HepG2 (cell line): ENCODE results near the gene GPBAR1. TPM values are rescaled to one million over a fixed set of nuclear protein-coding genes. Genes with fewer than 3 reads are reported as not detected.
A peak's percentile ranks its signal among the peaks of the same experiment; 100 is the strongest.

Experiments
- ATF4 ChIP-seq, 2 experiments: fragments of 450-650 bp in 1 of 2; sonication (generic) in 1 of 2; formaldehyde crosslinking; IDR thresholded peaks; 2 replicates each; pipeline versions ENCODE4 v1.5.0 to v1.8.0; 2020 to 2022; ENCODE audit warnings: mild to moderate bottlenecking in 1 of 2, missing genetic modification reagents in 1 of 2
- CEBPB ChIP-seq: IDR thresholded peaks from 2 replicates; pipeline ENCODE4 v1.6.1; 2011; ENCODE audit warnings: low read depth, low read length, improper control_type of control experiment, borderline replicate concordance
- KAT7 ChIP-seq: IDR thresholded peaks from 2 replicates; pipeline ENCODE4 v1.6.1; 2018; ENCODE audit warnings: borderline replicate concordance, missing compliant biosample characterization
- MAFK ChIP-seq, 2 experiments: IDR thresholded peaks in 1 of 2; conservative IDR thresholded peaks in 1 of 2; 2 replicates each; pipeline ENCODE4 v1.6.1; 2011; ENCODE audit warnings: improper control_type of control experiment in 2 of 2, low read length in 2 of 2
- PATZ1 ChIP-seq: sonication (generic); formaldehyde crosslinking; IDR thresholded peaks from 2 replicates; pipeline ENCODE4 v1.4.0; 2020; ENCODE audit warnings: missing genetic modification reagents
- REPIN1 ChIP-seq: sonication (generic); formaldehyde crosslinking; IDR thresholded peaks from 2 replicates; pipeline ENCODE4 v1.8.0; 2022; ENCODE audit warnings: missing genetic modification reagents, low read depth, mild to moderate bottlenecking, borderline replicate concordance
- RXRB ChIP-seq: IDR thresholded peaks from 2 replicates; pipeline ENCODE4 v1.6.1; 2016; ENCODE audit warnings: borderline replicate concordance, missing genetic modification reagents, missing compliant biosample characterization
- SALL1 ChIP-seq: sonication (generic); formaldehyde crosslinking; IDR thresholded peaks from 2 replicates; pipeline ENCODE4 v1.8.0; 2022; ENCODE audit warnings: mild to moderate bottlenecking, missing genetic modification reagents
- SATB2 ChIP-seq: sonication (generic); formaldehyde crosslinking; IDR thresholded peaks from 2 replicates; pipeline ENCODE4 v1.5.0; 2020; ENCODE audit warnings: missing genetic modification reagents
- SNAPC5 ChIP-seq: sonication (generic); formaldehyde crosslinking; IDR thresholded peaks from 2 replicates; pipeline ENCODE4 v1.8.1; 2023; ENCODE audit warnings: mild to moderate bottlenecking, missing genetic modification reagents, borderline replicate concordance
- TCF7L2 ChIP-seq: IDR thresholded peaks from 2 replicates; pipeline ENCODE4 v1.6.1; 2011; ENCODE audit warnings: mild to moderate bottlenecking, low read depth, low read length, moderate library complexity
- ZFP82 ChIP-seq: sonication (generic); formaldehyde crosslinking; IDR thresholded peaks from 2 replicates; pipeline ENCODE4 v1.5.1; 2020; ENCODE audit warnings: mild to moderate bottlenecking, missing genetic modification reagents, borderline replicate concordance
- ZNF253 ChIP-seq: sonication (generic); formaldehyde crosslinking; IDR thresholded peaks from 2 replicates; pipeline ENCODE4 v1.8.0; 2022; ENCODE audit warnings: mild to moderate bottlenecking, missing genetic modification reagents, borderline replicate concordance
- ZNF430 ChIP-seq: sonication (generic); formaldehyde crosslinking; IDR thresholded peaks from 2 replicates; pipeline ENCODE4 v1.9.0; 2021; ENCODE audit warnings: mild to moderate bottlenecking, missing genetic modification reagents
- ZNF790 ChIP-seq: sonication (generic); formaldehyde crosslinking; IDR thresholded peaks from 2 replicates; pipeline ENCODE4 v1.8.0; 2022; ENCODE audit warnings: missing genetic modification reagents, mild to moderate bottlenecking, borderline replicate concordance
- ZNF883 ChIP-seq: sonication (generic); formaldehyde crosslinking; IDR thresholded peaks from 2 replicates; pipeline ENCODE4 v1.5.1; 2020; ENCODE audit warnings: mild to moderate bottlenecking, missing genetic modification reagents; ENCODE audit errors: not compliant biosample characterization
- ZSCAN21 ChIP-seq: sonication (generic); formaldehyde crosslinking; IDR thresholded peaks from 2 replicates; pipeline ENCODE4 v1.8.0; 2022; ENCODE audit warnings: mild to moderate bottlenecking, missing genetic modification reagents, moderate library complexity, borderline replicate concordance
- polyA plus RNA-seq, 8 experiments: library from polyadenylated mRNA; depleted of rRNA in 3 of 8; stranded (reverse) in 7 of 8; unstranded in 1 of 8; fragments of >200 nt; fragmentation: Illumina TruSeq in 4 of 8; extraction: Trizol in 4 of 8; gene quantifications; 2 replicates each; pipeline versions ENCODE4 v1.2.1 to v1.2.3, GENCODE V29; 2011 to 2016; ENCODE audit warnings: low read depth in 4 of 8, missing spikeins in 1 of 8, mixed read lengths in 1 of 8; ENCODE audit not compliant: insufficient read depth in 1 of 8
- total RNA-seq, 5 experiments: library from RNA; depleted of rRNA; stranded (reverse); fragments of >200 nt; fragmentation: Illumina TruSeq; extraction: Trizol; gene quantifications; 2 replicates each; pipeline ENCODE4 v1.2.3, GENCODE V29; 2016; ENCODE audit warnings: low read depth in 1 of 5
- TF ChIP-seq, protein P1 (sequence below): sonication (generic); formaldehyde crosslinking; IDR thresholded peaks from 2 replicates; pipeline ENCODE4 v1.8.1; 2022; ENCODE audit warnings: low read depth, mild to moderate bottlenecking, missing genetic modification reagents
- TF ChIP-seq, protein P2 (sequence below), 2 experiments: sonication (generic) in 1 of 2; formaldehyde crosslinking in 1 of 2; IDR thresholded peaks; 2 replicates each; pipeline versions ENCODE4 v1.5.1 to v1.6.1; 2011 to 2020; ENCODE audit warnings: borderline replicate concordance in 1 of 2, low read depth in 1 of 2, low read length in 1 of 2, mild to moderate bottlenecking in 1 of 2, missing genetic modification reagents in 1 of 2, moderate library complexity in 1 of 2

GPBAR1 gene
- total and polyA plus RNA-seq, 2 of the 13 experiments (the other 11 are each of a cell fraction or from before 2014, with no cell fraction given), result 0.05 to 0.09 TPM

DNA sequence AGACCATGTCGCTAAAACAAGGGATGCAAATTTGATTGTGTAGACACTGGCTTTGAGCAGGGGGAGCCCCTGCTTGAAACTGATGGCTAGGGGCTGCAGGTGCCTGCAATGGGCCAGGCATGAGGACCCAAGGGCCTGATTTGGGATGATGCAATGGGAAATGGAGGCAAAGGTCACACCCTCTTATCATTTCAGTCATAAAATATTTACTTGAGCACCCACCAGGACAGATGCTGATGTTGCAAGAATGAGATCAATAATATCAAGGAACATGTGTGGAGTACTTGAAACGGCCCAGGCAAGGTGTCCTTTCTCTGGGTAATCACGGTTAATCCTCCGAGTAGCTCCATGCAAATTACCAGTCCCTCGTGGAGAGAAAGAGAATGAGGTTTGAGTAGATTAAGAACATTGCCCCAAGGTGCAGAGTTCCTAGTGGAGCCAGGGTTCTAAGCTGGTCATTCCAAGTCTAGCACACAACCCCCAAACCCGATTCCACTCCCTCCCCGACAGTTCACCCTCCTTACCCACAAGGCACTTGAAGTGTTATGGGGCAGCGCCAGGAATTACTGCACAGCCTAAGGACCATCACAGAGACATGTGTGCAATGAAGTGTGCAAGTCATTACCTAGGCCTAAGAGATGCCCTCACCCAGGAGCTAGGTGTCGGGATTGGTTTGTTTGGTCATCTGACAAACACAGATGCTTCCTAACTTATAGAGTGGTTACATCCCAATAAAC is 45.5 kb downstream of the GPBAR1 start (continued):
- TF ChIP-seq ZNF253 (no peak), ZNF430 (CRISPR knock-in tag) (0 out of 2 replicates have a peak, but pooled peaks have one; percentile 25), REPIN1 (CRISPR knock-in tag) (0 out of 2 replicates have a peak, but pooled peaks have one; percentile 34), MAFK (conservative IDR thresholded peaks at IDR 0.05 in 1 of 2, IDR thresholded peaks at IDR 0.05 in 1 of 2; ENCODE audit: low read length in 2 of 2) (peak; percentile 45 to 70), ZSCAN21 (CRISPR knock-in tag) (no peak), SALL1 (peak; percentile 66), TCF7L2 (no peak), SATB2 (no peak), ZNF790 (CRISPR knock-in tag) (no peak), ZFP82 (CRISPR knock-in tag) (no peak), ATF4 (CRISPR knock-in tag; IDR thresholded peaks at IDR 0.05) (peak; percentile 28 to 85; a peak in 2 of 4 replicates), ZNF883 (CRISPR knock-in tag) (no peak), RXRB (CRISPR knock-in tag) (peak; percentile 32; the same call in 1 of the 2 replicates), PATZ1 (CRISPR knock-in tag) (0 out of 2 replicates have a peak, but pooled peaks have one; percentile 30), SNAPC5 (CRISPR knock-in tag) (no peak), KAT7 (CRISPR knock-in tag) (no peak), CEBPB (peak; percentile 69; the same call in 1 of the 2 replicates)
- TF ChIP-seq, protein P1, sequence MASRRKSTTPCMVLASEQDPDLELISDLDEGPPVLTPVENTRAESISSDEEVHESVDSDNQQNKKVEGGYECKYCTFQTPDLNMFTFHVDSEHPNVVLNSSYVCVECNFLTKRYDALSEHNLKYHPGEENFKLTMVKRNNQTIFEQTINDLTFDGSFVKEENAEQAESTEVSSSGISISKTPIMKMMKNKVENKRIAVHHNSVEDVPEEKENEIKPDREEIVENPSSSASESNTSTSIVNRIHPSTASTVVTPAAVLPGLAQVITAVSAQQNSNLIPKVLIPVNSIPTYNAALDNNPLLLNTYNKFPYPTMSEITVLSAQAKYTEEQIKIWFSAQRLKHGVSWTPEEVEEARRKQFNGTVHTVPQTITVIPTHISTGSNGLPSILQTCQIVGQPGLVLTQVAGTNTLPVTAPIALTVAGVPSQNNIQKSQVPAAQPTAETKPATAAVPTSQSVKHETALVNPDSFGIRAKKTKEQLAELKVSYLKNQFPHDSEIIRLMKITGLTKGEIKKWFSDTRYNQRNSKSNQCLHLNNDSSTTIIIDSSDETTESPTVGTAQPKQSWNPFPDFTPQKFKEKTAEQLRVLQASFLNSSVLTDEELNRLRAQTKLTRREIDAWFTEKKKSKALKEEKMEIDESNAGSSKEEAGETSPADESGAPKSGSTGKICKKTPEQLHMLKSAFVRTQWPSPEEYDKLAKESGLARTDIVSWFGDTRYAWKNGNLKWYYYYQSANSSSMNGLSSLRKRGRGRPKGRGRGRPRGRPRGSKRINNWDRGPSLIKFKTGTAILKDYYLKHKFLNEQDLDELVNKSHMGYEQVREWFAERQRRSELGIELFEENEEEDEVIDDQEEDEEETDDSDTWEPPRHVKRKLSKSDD (CRISPR knock-in tag), result 0 out of 2 replicates have a peak, but pooled peaks have one; percentile 63
- TF ChIP-seq, protein P2, sequence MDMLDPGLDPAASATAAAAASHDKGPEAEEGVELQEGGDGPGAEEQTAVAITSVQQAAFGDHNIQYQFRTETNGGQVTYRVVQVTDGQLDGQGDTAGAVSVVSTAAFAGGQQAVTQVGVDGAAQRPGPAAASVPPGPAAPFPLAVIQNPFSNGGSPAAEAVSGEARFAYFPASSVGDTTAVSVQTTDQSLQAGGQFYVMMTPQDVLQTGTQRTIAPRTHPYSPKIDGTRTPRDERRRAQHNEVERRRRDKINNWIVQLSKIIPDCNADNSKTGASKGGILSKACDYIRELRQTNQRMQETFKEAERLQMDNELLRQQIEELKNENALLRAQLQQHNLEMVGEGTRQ (IDR thresholded peaks at IDR 0.05; ENCODE audit: low read depth, low read length), result no peak
- TF ChIP-seq, protein P2 (CRISPR knock-in tag; IDR thresholded peaks at IDR 0.05; ENCODE audit: borderline replicate concordance), result no peak
